Measurements from ENCODE around the gene NOTCH2NLA.
"Not testable (repeated sequence)": the region's sequence is repeated elsewhere in the genome, so short reads cannot be mapped to it uniquely, and the experiment has no call there.

NOTCH2NLA gene

GRCh38 chr1:146228710-146229477, at the start of gene NOTCH2NLA:
TSS of gene NOTCH2NLA (minus strand) at chr1:146229021. CDS start at chr1:146189337, 39,684 bp downstream.
- FAIRE-seq: peak; percentile 41

GRCh38 chr1:146278346-146278745, 49.5 kb upstream of the NOTCH2NLA start:
- FAIRE-seq: not testable (repeated sequence)

- not testable (repeated sequence) for FAIRE-seq
Observed at GRCh38 chr1:146277087-146277486, 48.3 kb upstream of the NOTCH2NLA start.

GRCh38 chr1:146274083-146274482, 45.3 kb upstream of the NOTCH2NLA start:
- not testable (repeated sequence) for FAIRE-seq

- FAIRE-seq: not testable (repeated sequence)
Observed at GRCh38 chr1:146273194-146273593, 44.4 kb upstream of the NOTCH2NLA start.

- FAIRE-seq: not testable (repeated sequence)
Observed at GRCh38 chr1:146272734-146273133, 43.9 kb upstream of the NOTCH2NLA start.

GRCh38 chr1:146271977-146272376, 43.2 kb upstream of the NOTCH2NLA start:
- not testable (repeated sequence) for FAIRE-seq

GRCh38 chr1:146270129-146270528, 41.3 kb upstream of the NOTCH2NLA start:
- not testable (repeated sequence) for FAIRE-seq

GRCh38 chr1:146266179-146266748, 37.4 kb upstream of the NOTCH2NLA start:
- FAIRE-seq: not testable (repeated sequence)

- not testable (repeated sequence) for FAIRE-seq
Observed at GRCh38 chr1:146264761-146265160, 35.9 kb upstream of the NOTCH2NLA start.

GRCh38 chr1:146260006-146260730, 31.3 kb upstream of the NOTCH2NLA start:
- not testable (repeated sequence) for FAIRE-seq

GRCh38 chr1:146257992-146258552, 29.3 kb upstream of the NOTCH2NLA start:
- FAIRE-seq: not testable (repeated sequence)

- FAIRE-seq: not testable (repeated sequence)
Observed at GRCh38 chr1:146254569-146255197, 25.9 kb upstream of the NOTCH2NLA start.

- not testable (repeated sequence) for FAIRE-seq
Observed at GRCh38 chr1:146253249-146253855, 24.5 kb upstream of the NOTCH2NLA start.

GRCh38 chr1:146251523-146251922, 22.7 kb upstream of the NOTCH2NLA start:
- FAIRE-seq: not testable (repeated sequence)

- FAIRE-seq: not testable (repeated sequence)
Observed at GRCh38 chr1:146248643-146249042, 19.8 kb upstream of the NOTCH2NLA start.

- FAIRE-seq: not testable (repeated sequence)
Observed at GRCh38 chr1:146236626-146237025, 7.8 kb upstream of the NOTCH2NLA start.

GRCh38 chr1:146236026-146236601, 7.3 kb upstream of the NOTCH2NLA start:
- FAIRE-seq: not testable (repeated sequence)

GRCh38 chr1:146228144-146228682, 608 bp downstream of the NOTCH2NLA start:
- FAIRE-seq: not testable (repeated sequence)

- FAIRE-seq: not testable (repeated sequence)
Observed at GRCh38 chr1:146174531-146174930, 54.3 kb downstream of the NOTCH2NLA start.

GRCh38 chr1:146167740-146168139, 61.1 kb downstream of the NOTCH2NLA start:
- FAIRE-seq: not testable (repeated sequence)

Measured in A204.1 (cell line).